Small intestine (tissue), 7 donors: ENCODE data around the gene ZNF575. TPM values are rescaled to one million over a fixed set of nuclear protein-coding genes. Genes with fewer than 3 reads are reported as not detected.
"Not testable (repeated sequence)": the region's sequence is repeated elsewhere in the genome, so short reads cannot be mapped to it uniquely, and the experiment has no call there.

Experiments
- DNase-seq, 2 donors: peaks; one replicate each; pipeline versions ENCODE4 v3.0.0 to v3.0.0-alpha.2; 2013
- FAIRE-seq: peaks from 2 replicates; lab custom pipeline; 2012; peaks lifted over from hg19 to GRCh38; lab: Jason Lieb, UNC
- H3K27ac ChIP-seq, 3 donors: one replicate each; pipeline ENCODE4 v1.5.1; 2013; ENCODE audit warnings: low read length in 2 of 3, mild to moderate bottlenecking in 2 of 3, control low read depth in 1 of 3, inconsistent platforms in 1 of 3, low read depth in 1 of 3, moderate library complexity in 1 of 3
- H3K27me3 ChIP-seq, 3 donors: one replicate each; pipeline ENCODE4 v1.6.1; 2013; ENCODE audit warnings: low read length in 3 of 3, inconsistent platforms in 1 of 3; ENCODE audit not compliant: control insufficient read depth in 3 of 3, insufficient read depth in 3 of 3
- H3K36me3 ChIP-seq, 3 donors: one replicate each; pipeline ENCODE4 v1.6.1; 2013; ENCODE audit warnings: low read length in 3 of 3, inconsistent platforms in 1 of 3, low read depth in 1 of 3, mild to moderate bottlenecking in 1 of 3, moderate library complexity in 1 of 3; ENCODE audit not compliant: control insufficient read depth in 3 of 3, insufficient read depth in 2 of 3
- H3K4me1 ChIP-seq, 3 donors: one replicate each; pipeline ENCODE4 v1.6.1; 2013; ENCODE audit warnings: low read length in 2 of 3, inconsistent platforms in 1 of 3, low read depth in 1 of 3, mild to moderate bottlenecking in 1 of 3, moderate library complexity in 1 of 3; ENCODE audit not compliant: control insufficient read depth in 3 of 3, insufficient read depth in 2 of 3
- H3K4me3 ChIP-seq, 3 donors: one replicate each; pipeline ENCODE4 v1.5.1; 2013; ENCODE audit warnings: low read length in 3 of 3, control low read depth in 1 of 3, inconsistent platforms in 1 of 3, low read depth in 1 of 3, mild to moderate bottlenecking in 1 of 3, moderate library complexity in 1 of 3
- H3K9me3 ChIP-seq, 2 donors: one replicate each; pipeline ENCODE4 v1.6.1; 2013; ENCODE audit warnings: low read depth in 1 of 2, low read length in 1 of 2; ENCODE audit not compliant: control insufficient read depth in 2 of 2, insufficient read depth in 1 of 2
- WGBS, 3 donors: extraction: QIAGEN DNeasy Blood & Tissue Kit; methylation state at CpG; one replicate each; pipeline ENCODE4 v1.1.7; 2013; 5-methylcytosine and 5-hydroxymethylcytosine counted together
- polyA plus RNA-seq, 4 donors: library from polyadenylated mRNA; stranded (reverse) in 3 of 4; unstranded in 1 of 4; fragments of 200-250 nt in 3 of 4; fragments of 120-200 nt in 1 of 4; gene quantifications; one replicate each; pipeline versions ENCODE4 v1.2.1 to v1.2.3, GENCODE V29; 2013
- donor health status: healthy with polysubstance abuse.
- donor health status: control.
- donor health status: control.
- donor health status: Bipolar disorder and iron deficiency.
- donor health status: healthy.

ZNF575 gene
- polyA plus RNA-seq, 4 donors, result 1.1 to 4.5 (median 1.9) TPM

GRCh38 chr19:43518051-43518450, 14.9 kb upstream of the ZNF575 start:
- FAIRE-seq (no peak), DNase-seq (no peak)
- peaks cover 0 to 38% (median 0%) of the 10 kb centered on the region in 3 donors for H3K36me3 ChIP-seq
- H3K27ac ChIP-seq, result no peak overlapping the region
- H3K4me3 ChIP-seq, result no peak overlapping the region
- no peaks in the 10 kb centered on the region for H3K27me3 ChIP-seq
- no peaks in the 10 kb centered on the region for H3K4me1 ChIP-seq
- H3K9me3 ChIP-seq, result no peaks in the 10 kb centered on the region
- WGBS, 3 donors, result 60 to 72% (median 67%) methylated on average over 4 of the region's 4 CpGs

GRCh38 chr19:43519436-43520088, 13.4 kb upstream of the ZNF575 start:
- peaks cover 0 to 3% (median 2%) of the 10 kb centered on the region in 3 donors for H3K4me1 ChIP-seq
- peaks cover 0 to 30% (median 0%) of the 10 kb centered on the region in 3 donors for H3K36me3 ChIP-seq
- DNase-seq (peak; percentile 80 to 90), FAIRE-seq (no peak)
- whole genome bisulfite sequencing, 3 donors, result 42 to 50% (median 50%) methylated on average over 10 of the region's 10 CpGs
- no peaks in the 10 kb centered on the region for H3K9me3 ChIP-seq
- H3K4me3 ChIP-seq, result no peak overlapping the region
- no peaks in the 10 kb centered on the region for H3K27me3 ChIP-seq
- no peak overlapping the region for H3K27ac ChIP-seq

- H3K9me3 ChIP-seq, result no peaks in the 10 kb centered on the region
- no peak overlapping the region for H3K4me3 ChIP-seq
- no peak for DNase-seq
- H3K36me3 ChIP-seq, result peaks cover 0 to 25% (median 0%) of the 10 kb centered on the region in 3 donors
- no peak for FAIRE-seq
- no peaks in the 10 kb centered on the region for H3K27me3 ChIP-seq
- peaks cover 0 to 10% (median 6%) of the 10 kb centered on the region in 3 donors for H3K4me1 ChIP-seq
- no peak overlapping the region for H3K27ac ChIP-seq
- WGBS, 3 donors, result 68 to 80% (median 79%) methylated on average over 5 of the region's 5 CpGs
These were observed 10.1 kb upstream of the ZNF575 start for GRCh38 chr19:43522929-43523328.

GRCh38 chr19:43523696-43524095, 9.3 kb upstream of the ZNF575 start:
- not testable (repeated sequence) for H3K9me3 ChIP-seq, H3K27me3 ChIP-seq, FAIRE-seq, DNase-seq, H3K4me3 ChIP-seq, H3K27ac ChIP-seq
- 98 to 99% (median 98%) methylated on average over 8 of the region's 8 CpGs for WGBS, 3 donors
- H3K36me3 ChIP-seq, result peaks cover 0 to 23% (median 0%) of the 10 kb centered on the region in 3 donors
- H3K4me1 ChIP-seq, result peaks cover 0 to 13% (median 6%) of the 10 kb centered on the region in 3 donors

- DNase-seq (peak; percentile 92 to 97), FAIRE-seq (no peak)
- H3K9me3 ChIP-seq, result no peaks in the 10 kb centered on the region
- H3K4me3 ChIP-seq, result peak overlapping the region; percentile 72 to 96 (median 88)
- H3K4me1 ChIP-seq, result peaks cover 0 to 13% (median 6%) of the 10 kb centered on the region in 3 donors
- H3K36me3 ChIP-seq, result peaks cover 0 to 21% (median 0%) of the 10 kb centered on the region in 3 donors
- 4 to 15% (median 9%) methylated on average over 12 of the region's 12 CpGs for WGBS, 3 donors
- no peaks in the 10 kb centered on the region for H3K27me3 ChIP-seq
- peak overlapping the region; percentile 84 to 94 (median 87) for H3K27ac ChIP-seq
These were observed 7.8 kb upstream of the ZNF575 start for GRCh38 chr19:43524922-43525835.

GRCh38 chr19:43525836-43526771, 6.9 kb upstream of the ZNF575 start:
- WGBS, 3 donors, result 1 to 2% (median 2%) methylated on average over 25 to 26 of the region's 26 CpGs
- H3K27ac ChIP-seq, result peak overlapping the region; percentile 84 to 94 (median 87)
- H3K9me3 ChIP-seq, result no peaks in the 10 kb centered on the region
- H3K4me1 ChIP-seq, result peaks cover 0 to 13% (median 6%) of the 10 kb centered on the region in 3 donors
- peak overlapping the region; percentile 72 to 96 (median 88) for H3K4me3 ChIP-seq
- FAIRE-seq (no peak), DNase-seq (peak; percentile 40 to 66)
- no peaks in the 10 kb centered on the region for H3K27me3 ChIP-seq
- peaks cover 0 to 17% (median 0%) of the 10 kb centered on the region in 3 donors for H3K36me3 ChIP-seq

GRCh38 chr19:43526884-43527859, 5.8 kb upstream of the ZNF575 start, which contains the start of gene ETHE1:
TSS of gene ETHE1 (minus strand) at chr19:43527201. CDS start at chr19:43527177, 24 bp downstream.
- Histone ChIP-seq H3K4me1 (peaks cover 0 to 15% (median 6%) of the 10 kb centered on the region in 3 donors), H3K27me3 (no peaks in the 10 kb centered on the region), H3K4me3 (peak within 1 kb of the TSS; percentile 72 to 96 (median 88)), H3K27ac (peak within 1 kb of the TSS; percentile 84 to 94 (median 87)), H3K9me3 (no peaks in the 10 kb centered on the region), H3K36me3 (peaks cover 0 to 9% (median 0%) of the 10 kb centered on the region in 3 donors)
- DNase-seq (peak; percentile 83 to 92), FAIRE-seq (no peak)
- WGBS, 3 donors, result 2 to 3% (median 3%) methylated on average over 50 to 54 of the region's 54 CpGs
